Mammary epithelial cell (primary cell): ENCODE data around the gene CYP2W1.

Experiments
- EZH2 ChIP-seq: IDR thresholded peaks from 2 replicates; pipeline ENCODE4 v1.6.1; 2012; ENCODE audit warnings: low read length, inconsistent platforms, borderline replicate concordance
- TF ChIP-seq, protein P1 (sequence below), 2 donors: IDR thresholded peaks in 1 of 2; conservative IDR thresholded peaks in 1 of 2; 2 replicates each; pipeline ENCODE4 v1.5.1; 2011 to 2012; ENCODE audit warnings: inconsistent platforms in 2 of 2, low read length in 2 of 2, mild to moderate bottlenecking in 2 of 2, control low read depth in 1 of 2, low read depth in 1 of 2; ENCODE audit not compliant: insufficient read depth in 1 of 2; ENCODE audit errors: extremely low read depth in 1 of 2

DNA sequence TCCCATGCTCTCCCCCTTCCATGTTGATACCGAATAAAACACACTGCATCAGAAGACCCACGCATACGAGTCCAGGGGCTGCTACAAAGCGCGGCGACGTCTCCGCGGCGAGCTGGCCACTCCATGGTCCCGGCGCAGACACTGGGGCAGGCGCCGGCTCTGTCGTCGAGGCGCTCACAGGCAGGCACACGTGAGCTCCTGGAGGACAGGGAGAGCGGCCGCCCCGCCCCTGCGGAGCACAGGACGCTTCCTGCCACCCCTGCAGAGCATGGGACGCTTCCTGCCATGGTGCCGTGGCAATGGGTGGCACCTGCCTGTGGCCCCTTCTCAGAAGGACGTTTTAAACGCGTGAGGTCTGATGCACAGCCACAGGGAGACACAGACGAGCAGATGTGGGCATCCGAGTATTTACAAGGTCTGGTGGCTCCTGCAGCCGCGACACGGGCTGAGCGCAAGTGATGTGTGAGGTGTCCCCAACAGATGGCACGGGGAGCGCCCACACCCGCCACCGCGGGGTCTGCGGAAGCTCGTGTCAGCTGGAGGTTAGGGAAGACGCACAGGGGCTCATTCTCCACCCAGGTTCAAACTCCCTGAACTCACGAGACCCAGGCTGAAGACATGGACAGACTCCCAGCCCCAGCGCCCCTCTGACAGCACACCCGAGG, 40.0 kb downstream of the CYP2W1 start:
- TF ChIP-seq, protein P1, sequence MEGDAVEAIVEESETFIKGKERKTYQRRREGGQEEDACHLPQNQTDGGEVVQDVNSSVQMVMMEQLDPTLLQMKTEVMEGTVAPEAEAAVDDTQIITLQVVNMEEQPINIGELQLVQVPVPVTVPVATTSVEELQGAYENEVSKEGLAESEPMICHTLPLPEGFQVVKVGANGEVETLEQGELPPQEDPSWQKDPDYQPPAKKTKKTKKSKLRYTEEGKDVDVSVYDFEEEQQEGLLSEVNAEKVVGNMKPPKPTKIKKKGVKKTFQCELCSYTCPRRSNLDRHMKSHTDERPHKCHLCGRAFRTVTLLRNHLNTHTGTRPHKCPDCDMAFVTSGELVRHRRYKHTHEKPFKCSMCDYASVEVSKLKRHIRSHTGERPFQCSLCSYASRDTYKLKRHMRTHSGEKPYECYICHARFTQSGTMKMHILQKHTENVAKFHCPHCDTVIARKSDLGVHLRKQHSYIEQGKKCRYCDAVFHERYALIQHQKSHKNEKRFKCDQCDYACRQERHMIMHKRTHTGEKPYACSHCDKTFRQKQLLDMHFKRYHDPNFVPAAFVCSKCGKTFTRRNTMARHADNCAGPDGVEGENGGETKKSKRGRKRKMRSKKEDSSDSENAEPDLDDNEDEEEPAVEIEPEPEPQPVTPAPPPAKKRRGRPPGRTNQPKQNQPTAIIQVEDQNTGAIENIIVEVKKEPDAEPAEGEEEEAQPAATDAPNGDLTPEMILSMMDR (conservative IDR thresholded peaks at IDR 0.05 in 1 of 2, IDR thresholded peaks at IDR 0.05 in 1 of 2; ENCODE audit: extremely low read depth in 1 of 2, insufficient read depth in 1 of 2, low read depth in 1 of 2, low read length in 2 of 2), result no peak
- no peak for TF ChIP-seq EZH2
